Activated CD4-positive, alpha-beta T cell treated with anti-CD3 and anti-CD28 coated beads, Interleukin-2, amount 50 U/mL, for 4 hours (primary cell): ENCODE results near the gene FNDC3A.
"Not testable (repeated sequence)": the region's sequence is repeated elsewhere in the genome, so short reads cannot be mapped to it uniquely, and the experiment has no call there.

Experiments used
- DNase-seq, 2 experiments: peaks; one replicate each; pipeline ENCODE4 v3.0.0-alpha.2; 2020

The FNDC3A gene

GRCh38 chr13:49046519-49046918, 70.8 kb downstream of the FNDC3A start:
- DNase-seq = no peak

DNA sequence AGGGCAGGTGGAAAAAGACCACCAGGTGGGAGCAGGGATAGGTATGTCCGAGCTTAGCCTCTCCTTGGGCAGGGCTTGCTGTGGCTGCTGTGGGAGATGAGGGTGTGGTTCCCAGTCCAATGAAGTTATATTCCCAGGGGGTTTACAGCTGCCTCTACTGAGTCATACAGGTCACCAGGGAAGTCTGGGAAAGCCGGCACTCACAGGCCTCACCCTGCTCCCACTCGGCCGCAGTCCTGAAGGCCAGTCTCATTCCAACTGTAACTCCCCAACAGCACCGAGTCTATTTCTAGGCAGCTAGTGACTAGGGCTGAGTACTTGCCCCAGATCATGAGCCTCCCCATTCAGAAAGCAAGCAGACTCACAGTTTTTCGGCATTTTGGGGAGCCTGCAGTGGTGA, 77.1 kb downstream of the FNDC3A start:
- DNase-seq = no peak

DNA sequence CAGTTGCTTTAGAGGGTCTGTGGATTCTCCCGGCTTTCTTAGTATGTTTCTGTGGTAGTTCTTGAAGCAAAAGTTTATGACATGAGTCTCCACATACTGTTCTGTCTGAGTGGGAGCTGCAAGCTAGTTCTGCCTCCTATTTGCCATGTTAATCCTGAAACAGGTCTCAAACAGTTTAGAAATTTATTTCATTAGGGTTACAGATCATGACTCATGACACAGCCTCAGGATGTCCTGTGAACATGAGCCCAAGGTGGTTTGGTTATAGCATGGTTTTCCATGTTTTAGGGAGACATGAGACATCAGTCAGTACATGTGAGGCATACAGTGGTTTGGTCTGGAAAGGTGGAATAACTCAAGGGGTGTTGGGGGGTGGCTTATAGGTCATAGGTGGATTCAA, 77.5 kb downstream of the FNDC3A start:
- DNase-seq = no peak

- DNase-seq = no peak
Measured at GRCh38 chr13:49053906-49054305, 78.2 kb downstream of the FNDC3A start.

- no peak for DNase-seq
Measured at GRCh38 chr13:49055021-49055420, 79.3 kb downstream of the FNDC3A start.

DNA sequence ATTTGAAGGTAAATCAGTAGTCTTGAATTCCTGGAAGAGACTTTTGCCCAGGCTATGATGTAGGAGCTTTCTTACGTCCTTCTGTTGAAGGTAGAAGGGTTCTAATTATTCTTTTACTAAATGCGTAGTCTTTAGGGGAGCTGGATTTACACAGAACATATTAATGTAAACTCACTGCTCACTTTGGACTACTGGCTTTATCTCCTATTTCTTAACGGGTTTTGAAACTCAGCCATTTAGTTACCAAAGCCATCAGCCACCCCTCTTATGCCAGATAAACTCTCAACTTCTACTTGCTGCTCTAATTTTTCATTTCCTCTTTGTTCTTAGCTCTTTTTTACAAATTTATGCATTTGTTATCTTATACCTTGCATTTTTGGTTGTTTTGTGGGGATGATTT, 81.5 kb downstream of the FNDC3A start:
- no peak for DNase-seq

GRCh38 chr13:49058761-49059160, 83.0 kb downstream of the FNDC3A start:
- no peak for DNase-seq

GRCh38 chr13:49060678-49061387, 85.1 kb downstream of the FNDC3A start:
- no peak for DNase-seq

DNA sequence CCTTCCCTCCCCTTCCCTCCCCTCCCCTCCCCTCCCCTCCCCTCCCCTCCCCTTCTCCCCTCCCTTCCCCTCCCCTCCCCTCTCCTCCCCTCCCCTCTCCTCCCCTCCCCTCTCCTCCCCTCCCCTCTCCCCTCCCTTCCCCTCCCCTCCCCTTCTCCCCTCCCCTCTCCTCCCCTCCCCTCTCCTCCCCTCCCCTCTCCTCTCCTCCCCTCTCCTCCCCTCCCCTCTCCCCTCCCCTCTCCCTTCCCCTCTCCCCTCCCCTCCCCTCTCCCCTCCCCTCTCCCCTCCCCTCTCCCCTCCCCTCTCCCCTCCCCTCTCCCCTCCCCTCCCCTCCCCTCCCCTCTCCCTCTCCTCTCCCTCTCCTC, 85.7 kb downstream of the FNDC3A start:
- DNase-seq = not testable (repeated sequence)

GRCh38 chr13:49062297-49062896, 86.7 kb downstream of the FNDC3A start:
- DNase-seq = no peak

DNA sequence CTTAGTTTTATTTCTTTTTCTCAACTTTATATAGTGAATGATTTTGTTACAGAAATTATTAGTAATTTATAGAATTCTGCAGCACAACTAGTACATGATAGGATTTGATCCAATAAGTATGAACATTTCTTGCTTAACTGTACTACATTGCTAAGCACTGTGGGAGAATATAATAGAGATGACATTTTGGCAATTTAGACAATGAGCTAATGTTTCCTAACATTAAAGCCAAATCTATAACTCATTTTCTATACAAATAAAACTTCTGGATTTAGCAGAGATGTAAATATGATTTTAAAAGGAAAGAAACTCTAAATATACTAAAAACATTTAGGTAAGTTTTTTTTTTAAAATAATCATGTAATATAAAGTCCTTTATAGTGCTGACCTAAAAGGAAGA, 87.3 kb downstream of the FNDC3A start:
- no peak for DNase-seq

GRCh38 chr13:49063497-49063896, 87.8 kb downstream of the FNDC3A start:
- DNase-seq = no peak

- DNase-seq = no peak
Measured at GRCh38 chr13:49064476-49064875, 88.8 kb downstream of the FNDC3A start.

GRCh38 chr13:49066856-49067255, 91.1 kb downstream of the FNDC3A start:
- no peak for DNase-seq

GRCh38 chr13:49068498-49068897, 92.8 kb downstream of the FNDC3A start:
- not testable (repeated sequence) for DNase-seq

- not testable (repeated sequence) for DNase-seq
Measured at GRCh38 chr13:49070021-49070420, 94.3 kb downstream of the FNDC3A start.

- DNase-seq = no peak
Measured at GRCh38 chr13:49071341-49071937, 95.7 kb downstream of the FNDC3A start.

DNA sequence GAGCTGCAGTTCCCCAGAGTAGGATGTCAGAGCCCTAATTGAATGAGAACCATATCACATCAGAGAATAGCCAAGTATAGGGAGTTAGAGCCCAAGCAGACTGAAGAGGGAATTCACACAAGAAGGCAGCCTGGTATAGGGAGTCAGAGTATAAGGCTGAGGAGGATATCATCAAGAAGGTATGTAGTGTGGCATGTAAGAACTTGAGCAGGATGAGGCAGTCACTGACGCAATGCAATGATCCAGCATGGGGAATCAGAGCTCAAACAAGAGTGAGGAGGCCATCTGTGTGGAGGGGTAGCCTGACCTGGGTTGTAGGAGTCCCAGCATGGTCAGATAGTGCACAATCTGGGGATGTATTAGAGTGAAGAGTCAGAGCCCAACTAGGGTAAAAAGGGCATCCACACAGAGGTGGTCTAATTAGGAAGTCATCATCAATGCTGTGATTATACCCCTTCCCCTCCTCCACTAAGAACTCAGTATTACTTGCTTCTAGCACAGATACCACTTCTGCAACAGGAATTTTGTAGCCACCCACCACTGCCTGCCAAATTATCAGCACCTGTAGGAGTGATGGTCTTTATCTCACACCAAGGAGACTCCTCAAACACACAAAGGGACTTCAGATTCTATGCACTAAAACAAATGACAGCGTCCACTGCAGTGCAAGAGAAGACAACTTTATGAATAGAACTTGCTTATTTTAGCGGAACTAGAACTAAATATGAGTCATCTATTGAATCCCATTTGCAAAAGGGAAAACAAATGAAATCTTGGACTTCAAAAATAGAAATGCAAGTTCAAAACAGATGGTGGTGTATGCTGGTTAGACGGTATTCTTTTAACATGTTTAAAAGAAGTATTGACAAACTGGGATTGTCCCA, 107.2 kb downstream of the FNDC3A start:
- no peak for DNase-seq

- DNase-seq = no peak
Measured at GRCh38 chr13:49084961-49085360, 109.2 kb downstream of the FNDC3A start.

GRCh38 chr13:49086722-49087121, 111.0 kb downstream of the FNDC3A start:
- DNase-seq = no peak

- no peak for DNase-seq
Measured at GRCh38 chr13:49093376-49093775, 117.7 kb downstream of the FNDC3A start.

DNA sequence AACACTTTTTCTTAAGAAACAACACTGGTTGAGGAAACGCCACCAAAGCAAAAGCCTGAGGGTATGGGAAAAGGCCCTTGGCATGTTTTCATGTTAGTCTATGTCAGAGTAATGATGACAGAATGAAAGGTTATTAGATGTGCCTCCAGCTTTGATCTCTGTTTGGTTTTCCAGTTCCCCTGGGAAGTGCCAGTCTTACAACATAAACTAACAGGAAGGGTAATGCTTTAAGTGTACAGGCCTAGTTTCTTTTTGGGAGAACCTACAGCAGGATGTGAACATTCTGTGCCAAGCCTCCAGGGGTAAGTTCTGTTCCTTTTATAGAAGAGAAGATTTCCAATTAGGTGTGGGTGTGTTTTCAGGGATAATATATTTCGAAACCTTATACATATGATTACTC, 121.7 kb downstream of the FNDC3A start:
- no peak for DNase-seq

DNA sequence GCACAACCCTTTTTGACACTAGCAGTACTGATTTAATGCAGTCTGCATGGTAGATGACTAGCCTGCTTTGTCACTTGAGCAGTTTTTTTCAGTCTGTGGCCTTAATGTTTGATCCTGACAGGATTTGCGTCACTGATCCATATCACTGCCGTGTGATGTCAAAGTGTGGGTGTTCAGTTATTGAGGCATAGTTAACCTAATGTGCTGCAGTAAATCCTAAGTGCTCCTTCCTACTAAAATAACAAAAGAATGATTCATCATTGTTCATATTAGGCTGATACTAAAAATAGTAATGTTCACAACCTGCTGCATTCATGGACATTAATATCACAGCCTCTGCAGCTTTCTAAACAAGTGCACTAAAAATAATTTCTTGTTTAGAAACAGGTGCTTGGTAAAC, 122.5 kb downstream of the FNDC3A start:
- DNase-seq = no peak
